Fibroblast of lung (primary cell): ENCODE data around the gene FAM151B.

Experiments
- EZH2 ChIP-seq: IDR thresholded peaks from 2 replicates; pipeline ENCODE4 v1.5.1; 2012; ENCODE audit warnings: low read length, control low read depth, mild to moderate bottlenecking; ENCODE audit errors: missing control alignments
- TF ChIP-seq, protein P1 (sequence below), 2 donors: IDR thresholded peaks in 1 of 2; conservative IDR thresholded peaks in 1 of 2; 1 replicate in 1 of 2; 2 replicates in 1 of 2; pipeline ENCODE4 v1.5.1; 2011 to 2012; ENCODE audit warnings: low read length in 2 of 2, control low read depth in 1 of 2, inconsistent platforms in 1 of 2, low read depth in 1 of 2, mild to moderate bottlenecking in 1 of 2

DNA sequence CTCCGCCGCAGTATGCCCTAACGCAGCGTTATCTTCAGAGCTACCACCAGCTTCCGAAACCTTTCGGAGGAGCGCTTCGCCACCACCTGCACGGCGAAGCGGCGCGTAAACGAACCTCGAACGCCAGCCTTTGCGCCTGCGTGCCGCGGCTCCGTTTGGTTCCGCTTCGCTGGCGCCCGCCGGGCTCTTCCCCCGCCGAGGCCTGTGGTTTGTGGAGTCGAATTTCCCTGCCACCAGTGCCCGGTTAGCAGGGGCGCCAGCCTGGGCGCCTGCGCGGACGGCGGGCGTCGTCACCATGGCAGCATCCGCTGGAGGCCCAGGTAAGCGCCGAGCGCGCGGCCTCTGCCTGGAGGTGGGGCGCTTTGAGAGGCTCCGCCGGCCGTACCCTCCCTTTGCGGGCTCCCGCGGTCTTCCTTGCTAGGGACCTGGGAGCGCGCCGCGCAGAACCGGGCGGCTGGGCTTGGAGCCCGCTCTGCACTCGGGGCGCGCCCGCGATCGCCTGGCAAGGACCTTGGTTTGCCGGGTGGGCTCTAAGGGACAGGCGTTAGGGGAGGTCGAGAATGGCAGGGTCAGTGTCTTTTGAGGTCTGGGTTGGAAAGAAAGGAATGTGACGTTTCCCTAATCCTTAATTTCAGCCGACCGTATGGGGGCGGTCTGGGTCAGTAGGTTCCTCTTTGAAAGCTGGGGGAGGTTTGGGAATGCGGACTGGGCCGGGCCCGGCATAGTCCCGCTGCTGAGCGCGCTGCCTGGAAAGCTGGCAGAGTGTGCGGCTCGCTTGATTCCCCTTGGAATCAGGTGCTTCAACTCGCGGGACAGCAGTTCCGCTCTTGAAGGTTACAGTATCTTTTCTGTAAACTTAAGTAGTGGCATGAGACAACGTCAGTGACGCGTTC, at the start of gene FAM151B:
- TF ChIP-seq, protein P1, sequence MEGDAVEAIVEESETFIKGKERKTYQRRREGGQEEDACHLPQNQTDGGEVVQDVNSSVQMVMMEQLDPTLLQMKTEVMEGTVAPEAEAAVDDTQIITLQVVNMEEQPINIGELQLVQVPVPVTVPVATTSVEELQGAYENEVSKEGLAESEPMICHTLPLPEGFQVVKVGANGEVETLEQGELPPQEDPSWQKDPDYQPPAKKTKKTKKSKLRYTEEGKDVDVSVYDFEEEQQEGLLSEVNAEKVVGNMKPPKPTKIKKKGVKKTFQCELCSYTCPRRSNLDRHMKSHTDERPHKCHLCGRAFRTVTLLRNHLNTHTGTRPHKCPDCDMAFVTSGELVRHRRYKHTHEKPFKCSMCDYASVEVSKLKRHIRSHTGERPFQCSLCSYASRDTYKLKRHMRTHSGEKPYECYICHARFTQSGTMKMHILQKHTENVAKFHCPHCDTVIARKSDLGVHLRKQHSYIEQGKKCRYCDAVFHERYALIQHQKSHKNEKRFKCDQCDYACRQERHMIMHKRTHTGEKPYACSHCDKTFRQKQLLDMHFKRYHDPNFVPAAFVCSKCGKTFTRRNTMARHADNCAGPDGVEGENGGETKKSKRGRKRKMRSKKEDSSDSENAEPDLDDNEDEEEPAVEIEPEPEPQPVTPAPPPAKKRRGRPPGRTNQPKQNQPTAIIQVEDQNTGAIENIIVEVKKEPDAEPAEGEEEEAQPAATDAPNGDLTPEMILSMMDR (conservative IDR thresholded peaks at IDR 0.05 in 1 of 2, IDR thresholded peaks at IDR 0.05 in 1 of 2; ENCODE audit: low read depth in 1 of 2, low read length in 2 of 2) = peak in 1 of 2 donors; percentile 33
- TF ChIP-seq EZH2 = no peak
